GM18870 (cell line): Measurements from ENCODE around the gene KIR2DL3.
"Not testable (repeated sequence)": the region's sequence is repeated elsewhere in the genome, so short reads cannot be mapped to it uniquely, and the experiment has no call there.

Experiments
- ATAC-seq: cut with Tn5 transposase; IDR thresholded peaks from one replicate; pipeline ENCODE4 v1.9.1; 2021; ENCODE audit warnings: moderate library complexity; ENCODE audit not compliant: unreplicated experiment

The KIR2DL3 gene

GRCh38 chr19:54738306-54738705 lies at the start of gene KIR2DL3:
Gene KIR2DL3 (plus strand): TSS chr19:54738513. CDS start chr19:54738546, 33 bp downstream.
- ATAC-seq = not testable (repeated sequence)

DNA sequence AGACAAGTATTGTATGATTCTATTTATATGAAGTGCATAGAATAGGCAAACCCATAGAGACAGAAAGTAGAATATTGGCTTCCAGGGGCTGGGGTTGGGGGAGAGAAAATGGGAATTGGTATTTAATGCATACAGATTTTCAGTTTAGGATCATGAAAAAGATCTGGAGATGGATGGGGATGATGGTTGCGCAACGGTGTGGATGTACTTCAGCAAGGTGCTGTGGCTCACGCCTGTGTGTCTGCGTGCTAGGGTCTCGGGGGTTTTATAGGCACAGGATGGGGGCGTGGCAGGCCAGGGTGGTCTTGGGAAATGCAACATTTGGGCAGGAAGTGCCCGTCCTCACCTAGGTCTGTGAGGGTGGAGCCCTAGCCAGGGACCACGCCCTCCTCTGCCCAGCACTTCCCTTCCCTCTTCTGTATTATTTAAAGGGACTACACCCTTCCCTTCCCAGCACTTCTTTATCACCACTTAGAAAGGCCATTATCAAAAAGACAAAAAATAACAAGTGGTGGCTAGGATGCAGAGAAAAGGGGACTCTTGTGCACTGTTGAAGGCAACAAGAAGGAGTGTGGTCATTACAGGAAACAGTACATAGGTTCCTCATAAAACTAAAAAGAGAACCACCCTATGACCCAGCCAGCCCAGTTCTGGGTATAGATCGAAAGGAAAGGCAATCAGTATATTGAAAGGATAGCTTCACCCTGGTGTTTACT lies 46.6 kb upstream of the KIR2DL3 start:
- no peak for ATAC-seq

DNA sequence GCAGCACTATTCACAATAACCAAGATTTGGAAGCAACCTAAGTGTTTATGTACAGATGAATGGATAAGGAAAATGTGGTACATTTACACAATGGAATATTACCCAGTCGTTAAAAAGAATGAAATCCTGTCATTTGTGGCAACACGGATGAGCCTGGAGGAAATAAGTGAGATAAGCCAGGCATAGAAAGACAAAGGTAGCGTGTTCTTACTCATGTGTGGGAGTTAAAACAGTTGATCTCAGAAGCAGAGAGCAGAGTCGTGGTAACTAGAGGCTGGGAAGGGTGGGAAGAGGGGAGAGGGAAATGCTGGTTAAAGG lies 46.1 kb upstream of the KIR2DL3 start:
- no peak for ATAC-seq

DNA sequence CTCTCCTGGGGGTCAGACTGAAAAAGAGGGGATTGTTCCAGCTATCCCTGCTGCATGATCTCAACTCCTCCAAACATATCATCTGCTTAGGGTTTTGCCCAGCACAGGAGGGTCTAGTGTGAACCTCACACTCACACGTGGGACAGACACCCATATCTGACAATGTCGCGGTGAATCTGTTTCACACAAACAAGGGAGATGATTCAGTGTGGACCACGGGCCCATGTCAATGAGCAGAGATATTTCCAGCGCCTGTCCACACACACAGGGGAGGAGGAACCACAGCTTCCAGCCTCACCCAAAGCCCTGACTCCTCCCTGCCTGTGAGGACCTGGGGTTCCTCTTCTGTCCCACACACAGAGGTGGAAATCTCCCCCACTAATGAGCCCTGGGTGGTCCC lies 43.7 kb upstream of the KIR2DL3 start:
- ATAC-seq = no peak

GRCh38 chr19:54696117-54696548 lies 42.2 kb upstream of the KIR2DL3 start:
- no peak for ATAC-seq

- no peak for ATAC-seq
These were observed 41.5 kb upstream of the KIR2DL3 start for GRCh38 chr19:54696766-54697165.

- not testable (repeated sequence) for ATAC-seq
These were observed 40.6 kb upstream of the KIR2DL3 start for GRCh38 chr19:54697716-54698115.

GRCh38 chr19:54704928-54705327 lies 33.4 kb upstream of the KIR2DL3 start:
- ATAC-seq = no peak

DNA sequence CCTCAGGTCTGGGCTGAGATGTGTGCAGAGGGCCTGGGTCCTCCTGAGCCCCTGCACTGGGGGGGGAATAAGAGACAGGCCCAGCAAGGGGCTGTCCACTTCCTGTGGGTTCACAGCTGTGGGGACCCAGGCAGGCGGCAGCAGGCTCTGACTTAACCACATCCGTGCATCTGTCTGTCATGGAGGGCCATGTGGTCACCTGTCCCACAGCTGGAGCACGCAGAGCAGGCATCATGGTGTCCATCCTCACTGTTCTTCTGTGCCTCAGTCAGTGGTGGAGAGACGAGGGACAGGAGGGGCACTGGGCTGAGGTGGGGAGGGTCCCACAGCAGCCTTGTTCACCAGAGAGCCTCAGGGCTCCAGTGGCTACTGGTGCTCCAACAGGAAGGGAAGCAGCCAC lies 30.4 kb upstream of the KIR2DL3 start:
- ATAC-seq = no peak

DNA sequence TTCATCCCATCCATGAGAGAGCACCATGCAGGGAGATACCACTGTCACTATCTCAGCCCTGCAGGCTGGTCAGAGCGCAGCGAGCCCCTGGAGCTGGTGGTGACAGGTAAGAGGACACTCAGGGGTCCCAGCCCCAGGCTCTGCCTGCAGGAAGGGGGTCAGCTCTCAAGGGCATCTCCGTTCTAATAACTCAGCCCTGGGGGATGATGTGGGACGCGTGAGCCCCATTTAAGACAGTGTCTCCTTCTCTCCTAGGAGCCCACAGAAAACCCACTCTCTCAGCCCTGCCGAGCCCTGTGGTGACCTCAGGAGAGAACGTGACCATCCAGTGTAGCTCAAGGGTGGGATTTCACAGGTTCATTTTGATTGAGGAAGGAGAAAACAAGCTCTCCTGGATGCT lies 29.5 kb upstream of the KIR2DL3 start:
- no peak for ATAC-seq

DNA sequence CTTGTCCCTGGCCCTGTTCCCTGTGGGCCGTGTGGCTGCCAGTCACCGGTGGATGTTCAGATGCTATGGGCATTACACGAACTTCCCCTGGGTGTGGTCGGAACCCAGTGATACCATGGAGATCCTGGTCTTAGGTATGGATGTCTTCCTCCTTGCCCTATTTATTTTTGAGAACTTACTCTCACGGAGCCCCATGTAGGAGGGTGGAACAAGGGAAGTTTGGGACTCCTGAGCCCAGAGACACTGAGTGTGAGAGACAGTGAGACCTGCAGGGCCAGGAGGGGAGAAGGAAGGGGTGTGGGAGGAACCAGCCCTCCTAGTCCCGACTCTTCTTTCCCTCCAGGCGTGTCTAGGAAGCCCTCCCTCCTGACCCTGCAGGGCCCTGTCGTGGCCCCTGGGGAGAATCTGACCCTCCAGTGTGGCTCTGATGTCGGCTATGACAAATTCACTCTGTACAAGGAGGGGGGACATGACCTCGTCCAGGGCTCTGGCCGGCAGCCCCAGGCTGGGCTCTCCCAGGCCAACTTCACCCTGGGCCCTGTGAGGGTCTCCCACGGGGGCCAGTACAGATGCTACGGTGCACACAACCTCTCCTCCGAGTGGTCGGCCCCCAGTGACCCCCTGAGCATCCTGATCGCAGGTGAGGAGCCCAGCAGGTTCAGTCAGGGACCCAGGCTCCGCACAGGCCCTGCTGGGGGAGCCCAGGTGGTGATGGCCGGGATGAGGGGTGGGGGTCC lies 28.9 kb upstream of the KIR2DL3 start:
- ATAC-seq = no peak

DNA sequence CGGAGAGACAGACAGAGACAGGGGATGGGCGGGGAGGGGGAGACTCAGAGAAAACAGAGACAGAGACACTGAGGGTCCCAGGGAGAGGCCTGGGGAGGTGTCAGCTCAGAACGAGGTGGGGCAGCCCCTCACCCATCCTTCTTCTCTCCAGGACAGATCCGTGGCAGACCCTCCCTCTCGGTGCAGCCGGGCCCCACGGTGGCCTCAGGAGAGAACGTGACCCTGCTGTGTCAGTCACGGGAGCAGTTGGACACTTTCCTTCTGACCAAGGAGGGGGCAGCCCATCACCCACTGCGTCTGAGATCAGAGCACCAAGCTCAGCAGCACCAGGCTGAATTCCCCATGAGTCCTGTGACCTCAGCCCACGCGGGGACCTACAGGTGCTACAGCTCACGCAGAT lies 28.4 kb upstream of the KIR2DL3 start:
- not testable (repeated sequence) for ATAC-seq

DNA sequence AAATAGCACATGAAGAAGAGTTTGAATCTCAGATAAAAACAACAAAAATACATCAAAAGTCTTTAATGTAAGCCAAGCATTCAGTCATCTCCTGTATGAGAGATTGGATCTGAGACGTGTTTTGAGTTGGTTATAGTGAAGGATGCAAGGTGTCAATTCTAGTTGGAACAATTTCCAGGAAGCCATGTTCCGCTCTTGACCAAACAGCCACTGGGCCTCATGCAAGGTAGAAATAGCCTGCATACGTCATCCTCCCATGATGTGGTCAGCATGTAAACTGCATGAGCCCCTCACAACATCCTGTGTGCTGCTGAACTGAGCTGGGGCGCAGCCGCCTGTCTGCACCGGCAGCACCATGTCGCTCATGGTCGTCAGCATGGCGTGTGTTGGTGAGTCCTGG lies 14.2 kb upstream of the KIR2DL3 start, which contains the start of gene KIR3DL3:
TSS of gene KIR3DL3 (plus strand) at position 301 of the 400 bp plus-strand sequence. CDS start at position 356, 55 bp downstream.
- ATAC-seq = no peak

DNA sequence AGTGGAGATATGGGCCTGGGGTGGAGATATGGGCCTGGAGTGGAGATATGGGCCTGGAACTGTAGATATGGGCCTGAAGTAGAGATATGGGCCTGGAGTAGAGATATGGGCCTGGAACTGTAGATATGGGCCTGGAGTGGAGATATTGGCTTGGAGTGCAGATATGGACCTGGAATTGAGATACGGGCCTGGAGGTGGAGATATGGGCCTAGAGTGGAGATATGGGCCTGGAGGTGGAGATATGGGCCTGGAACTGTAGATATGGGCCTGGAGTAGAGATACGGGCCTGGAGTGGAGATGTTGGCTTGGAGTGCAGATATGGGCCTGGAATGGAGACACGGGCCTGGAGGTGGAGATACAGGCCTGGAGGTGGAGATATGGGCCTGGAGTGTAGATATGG lies 13.7 kb upstream of the KIR2DL3 start:
- ATAC-seq = no peak

GRCh38 chr19:54725321-54725720 lies 13.0 kb upstream of the KIR2DL3 start:
- no peak for ATAC-seq

DNA sequence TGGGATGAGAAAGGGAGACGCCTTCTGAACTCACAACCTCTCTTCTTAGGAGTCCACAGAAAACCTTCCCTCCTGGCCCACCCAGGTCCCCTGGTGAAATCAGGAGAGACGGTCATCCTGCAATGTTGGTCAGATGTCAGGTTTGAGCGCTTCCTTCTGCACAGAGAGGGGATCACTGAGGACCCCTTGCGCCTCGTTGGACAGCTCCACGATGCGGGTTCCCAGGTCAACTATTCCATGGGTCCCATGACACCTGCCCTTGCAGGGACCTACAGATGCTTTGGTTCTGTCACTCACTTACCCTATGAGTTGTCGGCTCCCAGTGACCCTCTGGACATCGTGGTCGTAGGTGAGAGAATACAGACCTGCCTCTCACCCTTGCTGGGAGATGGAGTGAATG lies 10.8 kb upstream of the KIR2DL3 start:
- ATAC-seq = no peak

DNA sequence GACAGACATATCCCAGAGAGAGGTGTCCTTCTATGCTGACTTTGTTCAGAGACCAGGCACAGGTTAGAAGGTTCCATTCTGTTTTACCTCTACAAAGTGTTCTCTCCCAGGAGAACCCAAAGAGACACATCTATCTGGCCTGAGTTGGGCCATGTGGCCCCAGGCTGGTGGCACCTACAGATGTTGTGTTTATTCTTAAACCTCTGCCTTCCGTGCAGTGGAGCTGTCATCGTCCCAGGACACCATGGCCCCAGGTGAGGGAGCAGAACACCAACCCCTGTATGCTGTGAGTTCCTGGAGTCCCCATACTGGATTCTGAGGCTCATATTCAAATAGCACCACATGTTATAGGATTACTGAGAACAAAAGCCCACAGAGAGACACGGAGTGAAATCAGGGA lies 10.1 kb upstream of the KIR2DL3 start:
- ATAC-seq = no peak

GRCh38 chr19:54729416-54730188 lies 8.7 kb upstream of the KIR2DL3 start:
- ATAC-seq = no peak

- ATAC-seq = no peak
These were observed 7.1 kb upstream of the KIR2DL3 start for GRCh38 chr19:54731191-54731590.

GRCh38 chr19:54738715-54739114 lies 402 bp downstream of the KIR2DL3 start:
- ATAC-seq = no peak

- no peak for ATAC-seq
These were observed 1.5 kb downstream of the KIR2DL3 start for GRCh38 chr19:54739587-54740497.
